Sigmoid colon (tissue), 4 donors: ENCODE measurements around the gene SDHAF1.

Experiments used
- CTCF ChIP-seq, 4 experiments: fragments of 450-650 bp in 3 of 4; fragments of 200-600 bp in 1 of 4; IDR thresholded peaks; one replicate each; pipeline ENCODE4 v1.5.1; 2016 to 2019; ENCODE audit warnings: antibody characterized with exemption in 4 of 4, mild to moderate bottlenecking in 3 of 4, moderate library complexity in 2 of 4
- EP300 ChIP-seq, 4 donors: sonication (generic); formaldehyde crosslinking; IDR thresholded peaks; one replicate each; pipeline ENCODE4 v1.6.1; 2017; ENCODE audit warnings: antibody characterized with exemption in 4 of 4
- POLR2A ChIP-seq, 2 donors: fragments of 450-650 bp; IDR thresholded peaks; one replicate each; pipeline ENCODE4 v1.6.1; 2016; ENCODE audit warnings: antibody characterized with exemption in 2 of 2, mild to moderate bottlenecking in 2 of 2, moderate library complexity in 2 of 2
- POLR2AphosphoS5 ChIP-seq, 4 donors: sonication (generic); formaldehyde crosslinking; IDR thresholded peaks; one replicate each; pipeline ENCODE4 v1.6.1; 2017; ENCODE audit warnings: antibody characterized with exemption in 4 of 4

- TF ChIP-seq EP300 (IDR thresholded peaks at IDR 0.05) (no peak), POLR2A (IDR thresholded peaks at IDR 0.05) (no peak), CTCF (IDR thresholded peaks at IDR 0.05) (no peak), POLR2AphosphoS5 (IDR thresholded peaks at IDR 0.05) (no peak)
Measured at GRCh38 chr19:35990771-35991730, 3.9 kb upstream of the SDHAF1 start.
